Stimulated activated CD8-positive, alpha-beta memory T cell treated with anti-CD3 and anti-CD28 coated beads, Interleukin-12 subunit alpha, Interleukin-12 subunit beta, amount 100 ng/mL, for 24 hours (primary cell): ENCODE measurements around the gene FAM114A1.

ENCODE experiments used
- DNase-seq: peaks from one replicate; pipeline ENCODE4 v3.0.0-alpha.2; 2020; ENCODE audit errors: extremely low read depth

The FAM114A1 gene

DNA sequence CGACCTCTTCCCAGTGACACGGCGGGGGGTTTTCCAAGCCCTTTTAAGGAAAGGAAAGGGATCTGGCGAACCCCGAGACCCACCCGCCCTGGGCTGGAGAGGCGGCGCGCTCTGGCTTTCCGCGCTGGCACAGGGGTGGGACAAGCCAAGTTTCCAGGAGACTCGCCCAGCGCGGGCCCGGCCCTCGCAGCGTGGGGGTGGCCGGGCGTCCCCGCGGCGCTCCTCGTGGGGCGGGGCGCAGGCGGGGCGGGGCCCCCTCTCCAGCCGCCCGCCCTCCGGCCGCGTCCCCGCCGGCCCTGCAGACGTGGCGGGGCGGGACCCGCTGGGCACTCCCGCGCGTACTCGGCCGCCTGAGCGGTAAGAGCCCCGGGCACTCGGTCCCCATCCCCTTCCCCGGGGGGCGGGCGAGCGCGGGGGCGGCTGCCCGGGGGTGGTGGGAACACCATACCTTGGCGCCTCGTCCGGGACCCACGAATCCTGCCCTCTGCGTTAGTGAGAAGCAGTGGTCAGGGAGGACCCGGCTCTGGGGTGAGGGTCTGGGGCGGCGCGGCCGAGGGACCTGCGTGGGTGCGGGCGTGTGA is at the start of gene FAM114A1:
TSS of gene FAM114A1 (plus strand) at position 329 of the 581 bp plus-strand sequence. CDS start 10,273 bp downstream, outside the sequence.
- DNase-seq = no peak

DNA sequence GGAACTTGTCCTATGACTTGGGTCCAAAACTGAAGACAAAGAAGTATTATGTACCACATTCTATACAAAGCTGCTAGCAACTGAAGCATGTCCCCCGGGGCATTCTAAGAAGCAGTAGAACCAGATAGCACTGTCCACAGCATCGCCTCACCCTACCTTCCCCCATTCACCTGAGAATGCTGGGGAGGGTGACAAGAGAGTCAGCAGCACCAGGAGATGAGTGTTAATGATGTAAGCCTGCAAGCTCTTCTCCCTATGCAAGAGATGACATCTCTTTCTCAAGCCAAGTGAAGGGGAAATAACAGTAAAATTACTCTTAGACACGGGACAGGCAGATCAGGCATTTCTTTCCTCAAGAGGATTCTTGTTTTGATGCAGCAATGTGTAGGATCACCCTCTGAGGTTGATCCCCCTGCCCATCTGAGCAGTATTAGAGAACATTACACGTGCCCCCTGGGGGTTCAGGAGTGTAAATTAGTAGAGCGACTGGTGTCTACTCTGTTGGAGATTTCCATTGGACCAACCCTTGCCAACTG is 49.1 kb upstream of the FAM114A1 start:
- no peak for DNase-seq

DNA sequence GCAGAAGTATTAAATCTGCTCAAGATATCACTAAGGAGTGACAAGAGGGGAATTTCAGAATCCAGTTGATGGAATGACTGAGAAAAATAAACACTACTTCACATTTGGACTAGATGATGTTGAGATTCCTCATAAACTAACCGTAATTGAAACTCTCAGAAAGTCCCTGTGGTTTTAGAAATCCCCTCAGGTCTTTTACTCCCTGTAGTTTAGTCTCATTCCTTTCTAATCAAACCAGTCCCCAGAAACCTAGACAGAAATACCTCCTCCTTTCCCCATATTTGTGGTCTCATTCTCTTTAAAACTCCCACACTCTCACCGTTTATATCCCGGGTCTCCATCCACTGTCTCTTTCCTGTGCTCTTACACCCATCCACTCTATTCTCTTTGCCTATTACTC is 48.0 kb upstream of the FAM114A1 start:
- DNase-seq = no peak

DNA sequence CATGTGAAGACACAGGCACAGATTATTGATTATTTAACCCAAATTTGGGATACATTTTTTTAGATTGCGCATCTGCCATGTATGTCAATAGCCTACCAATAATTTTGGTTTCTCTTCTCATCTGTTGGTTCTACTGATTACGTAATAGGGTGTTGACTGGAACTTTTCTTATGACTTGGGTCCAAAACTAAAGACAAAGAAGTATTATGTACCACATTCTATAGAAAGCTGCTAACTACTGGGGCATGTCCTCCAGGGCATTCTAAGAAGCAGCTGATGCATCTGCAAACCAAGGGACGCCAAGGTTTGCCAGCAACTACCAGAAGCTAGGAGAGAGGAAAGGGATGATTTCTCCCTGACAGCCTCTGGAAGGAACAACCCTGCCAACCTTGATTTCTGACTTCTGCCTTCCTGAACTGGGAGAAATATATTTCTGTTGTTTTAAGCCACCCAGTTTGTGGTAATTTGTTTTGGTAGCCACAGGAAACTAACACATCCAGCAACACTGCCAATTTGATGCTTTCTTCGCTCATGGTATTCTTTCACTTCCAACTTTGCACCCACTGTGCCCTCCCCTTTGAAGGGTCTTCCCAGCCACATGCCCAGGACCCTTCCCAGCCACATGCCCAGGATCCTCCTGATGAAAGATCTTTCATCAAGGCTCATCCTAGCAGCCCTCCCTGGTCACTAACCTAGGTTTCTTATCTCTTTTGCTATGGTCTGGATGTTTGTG is 47.1 kb upstream of the FAM114A1 start:
- DNase-seq = no peak

DNA sequence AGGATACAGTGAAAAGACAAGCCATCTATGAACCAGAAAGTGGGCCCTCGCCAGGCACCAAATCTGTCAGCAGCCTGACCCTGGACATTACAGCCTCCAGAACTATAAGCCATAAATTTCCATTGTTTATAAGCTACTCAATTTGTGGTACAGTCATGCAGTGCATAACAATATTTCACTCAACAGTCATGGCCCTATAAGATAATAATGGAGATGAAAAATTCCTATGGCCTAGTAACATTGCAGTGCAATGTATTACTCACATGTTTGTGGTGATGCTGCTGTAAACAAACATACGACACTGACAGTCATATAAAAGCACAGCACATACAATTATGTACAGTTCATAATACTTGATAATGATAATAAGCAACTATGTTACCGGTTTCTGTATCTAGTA is 45.9 kb upstream of the FAM114A1 start:
- DNase-seq = no peak

DNA sequence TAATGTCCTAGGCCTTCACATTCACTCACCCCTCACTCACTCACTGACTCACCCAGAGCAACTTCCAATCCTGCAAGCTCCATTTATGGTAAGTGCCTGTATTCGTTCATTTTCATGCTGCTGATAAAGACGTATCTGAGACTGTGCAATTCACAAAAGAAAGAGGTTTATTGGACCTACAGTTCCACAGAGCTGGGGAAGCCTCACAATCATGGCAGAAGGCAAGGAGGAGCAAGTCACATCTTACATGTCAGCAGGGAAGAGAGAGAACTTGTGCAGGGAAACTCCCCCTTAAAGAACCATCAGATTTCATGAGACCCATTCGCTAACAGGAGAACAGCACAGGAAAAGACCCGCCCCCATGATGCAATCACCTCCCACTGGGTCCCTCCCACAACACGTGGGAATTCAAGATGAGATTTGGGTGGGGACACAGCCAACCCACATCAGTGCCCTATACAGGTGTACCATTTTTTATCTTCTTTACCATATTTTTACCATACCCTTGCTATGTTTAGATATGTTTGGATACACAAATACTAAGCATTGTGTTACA is 44.8 kb upstream of the FAM114A1 start:
- DNase-seq = no peak

DNA sequence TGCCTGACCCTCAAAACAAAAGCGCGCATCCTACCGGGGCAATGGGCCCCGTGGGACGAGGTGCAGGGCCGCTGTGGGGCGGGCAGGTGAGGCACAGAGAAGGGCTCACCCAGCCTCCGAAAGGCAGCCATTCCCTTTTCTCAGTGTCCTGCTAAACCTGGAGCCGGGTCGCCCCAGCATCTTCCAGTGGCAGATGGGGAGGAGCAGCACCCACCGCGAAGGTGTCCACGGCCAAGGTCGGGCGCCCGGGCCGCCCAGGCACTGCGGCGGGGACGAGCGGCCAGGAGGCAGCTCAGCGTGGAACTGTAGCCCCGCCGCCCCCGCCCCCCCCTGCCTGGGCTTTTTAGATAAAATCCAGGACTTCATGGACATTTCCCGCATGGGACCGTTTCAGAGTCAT is 43.8 kb upstream of the FAM114A1 start:
- DNase-seq = no peak

DNA sequence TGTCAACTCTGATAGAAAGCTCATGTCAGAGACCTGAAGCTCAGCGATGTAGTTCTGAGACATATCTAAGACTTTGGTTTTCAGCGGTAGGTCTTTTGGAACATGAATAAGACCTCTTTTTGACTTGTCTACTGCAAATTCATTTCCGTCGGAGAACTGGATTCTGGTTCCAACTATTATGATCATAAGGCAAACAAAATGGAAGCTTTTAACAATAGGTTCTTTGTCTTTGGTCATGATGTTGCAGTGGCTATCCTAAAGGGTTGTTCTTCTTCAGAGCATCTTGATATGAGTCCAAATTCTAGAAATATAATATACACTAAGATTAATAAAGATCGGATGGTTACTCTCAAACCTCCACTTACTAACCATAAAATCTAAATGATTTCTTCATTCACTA is 38.4 kb upstream of the FAM114A1 start:
- no peak for DNase-seq

DNA sequence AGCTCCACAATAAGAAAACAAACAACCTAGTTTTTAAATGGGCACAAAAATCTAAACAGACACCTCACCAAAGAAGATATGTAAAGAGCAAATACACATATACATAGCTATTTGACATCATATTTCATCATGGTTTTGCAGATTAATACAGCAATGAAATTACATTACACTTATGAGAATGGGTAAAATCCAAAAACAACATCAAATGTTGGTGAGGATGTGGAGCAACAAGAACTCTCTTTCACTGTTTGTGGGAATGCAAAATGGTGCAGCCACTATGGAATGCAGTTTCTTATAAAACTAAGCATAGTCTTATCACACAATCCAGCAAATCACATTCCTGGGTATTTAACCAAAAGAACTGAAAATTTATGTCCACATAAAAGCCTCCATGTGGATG is 36.0 kb upstream of the FAM114A1 start:
- DNase-seq = no peak

DNA sequence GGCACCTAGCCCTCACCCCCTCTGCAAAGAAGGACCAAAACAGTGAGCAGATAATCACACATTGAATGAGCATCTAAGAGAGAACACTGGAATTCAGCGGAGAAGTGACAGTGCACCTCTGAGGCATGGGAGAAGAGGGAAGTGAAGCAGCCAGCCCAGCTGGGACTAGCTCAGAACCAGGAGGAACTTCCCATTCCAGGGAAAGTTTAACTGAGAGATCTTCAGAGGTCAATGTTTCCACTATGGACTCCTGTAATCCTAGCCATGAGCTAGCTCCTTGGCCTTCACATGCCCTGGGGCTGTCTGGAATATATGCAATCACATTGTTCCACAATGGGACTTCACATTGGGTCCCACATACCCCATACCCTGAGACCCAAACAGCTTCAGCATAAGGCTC is 35.4 kb upstream of the FAM114A1 start:
- DNase-seq = no peak

DNA sequence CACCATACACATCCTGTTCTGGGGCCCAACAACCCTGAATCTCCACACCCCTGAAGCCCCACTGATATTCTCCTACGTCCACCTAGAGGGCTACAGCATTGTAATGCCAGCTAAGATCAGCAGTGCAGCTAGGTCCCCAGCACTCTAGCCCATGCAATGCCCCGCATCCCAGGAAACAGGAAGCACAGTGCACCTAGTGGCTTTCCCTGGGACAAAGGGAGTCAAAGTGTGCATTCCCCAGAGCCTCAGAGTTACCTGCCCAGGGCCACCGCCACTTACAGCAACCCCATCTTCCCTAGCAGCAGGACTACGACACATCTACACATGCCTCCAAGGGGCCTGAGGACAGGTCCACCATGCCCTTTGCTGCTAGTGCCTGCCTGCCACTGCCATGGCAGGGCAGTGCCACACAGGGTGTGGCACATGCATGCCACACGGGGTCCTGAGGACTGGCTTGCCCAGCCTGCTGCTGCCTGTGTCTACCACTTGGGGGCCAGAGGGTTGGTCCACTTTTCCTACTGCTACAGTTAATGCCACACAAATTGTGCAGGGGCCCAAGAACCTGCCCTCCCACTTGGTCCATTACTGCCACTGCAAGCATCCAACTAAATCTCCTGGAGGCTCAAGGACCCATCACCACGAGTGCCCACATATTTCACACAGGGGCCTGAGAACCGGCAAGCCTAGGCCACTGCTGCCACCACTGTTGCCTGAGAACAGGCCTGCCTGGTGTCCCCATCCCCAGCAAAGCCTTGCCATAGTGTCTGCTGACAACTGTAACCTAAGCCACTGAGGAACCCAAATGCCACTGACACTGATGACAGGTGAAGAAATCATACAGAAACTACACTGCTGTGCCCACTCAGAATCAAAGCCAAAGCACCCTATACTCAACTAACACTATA is 34.7 kb upstream of the FAM114A1 start:
- DNase-seq = no peak

DNA sequence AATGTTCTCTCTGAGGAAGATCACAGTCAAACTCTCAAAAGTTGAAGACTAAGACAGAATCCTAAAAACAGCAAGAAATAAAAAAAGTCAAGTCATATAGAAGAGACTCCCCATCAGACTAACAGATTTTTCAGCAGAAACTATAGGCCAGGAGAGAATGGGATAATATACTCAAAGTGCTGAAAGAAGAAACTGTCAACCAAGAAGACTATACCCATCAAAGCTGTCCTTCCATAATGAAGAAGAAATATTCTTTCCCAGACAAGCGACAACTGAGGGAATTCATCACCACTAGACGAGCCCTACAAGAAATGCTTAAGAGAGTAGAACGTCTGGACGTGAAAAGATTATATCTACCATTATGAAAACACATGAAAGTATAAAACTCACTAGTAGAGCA is 33.0 kb upstream of the FAM114A1 start:
- no peak for DNase-seq

DNA sequence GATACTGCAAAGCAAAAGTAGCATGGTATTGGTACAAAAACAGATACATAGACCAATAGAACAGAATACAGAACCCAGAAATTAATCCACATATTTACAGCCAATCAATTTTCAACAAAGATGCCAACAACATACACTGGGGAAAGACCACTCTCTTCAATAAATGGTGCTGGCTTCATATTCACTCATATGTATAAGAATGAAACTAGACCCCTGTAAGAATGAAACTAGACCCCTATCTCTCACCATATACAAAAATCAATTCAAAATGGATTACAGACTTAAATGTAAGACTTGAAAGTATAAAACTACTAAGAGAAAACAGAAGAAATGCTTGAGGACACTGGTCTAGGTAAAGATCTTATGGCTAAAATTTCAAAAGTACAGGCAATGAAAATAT is 30.3 kb upstream of the FAM114A1 start:
- DNase-seq = no peak

DNA sequence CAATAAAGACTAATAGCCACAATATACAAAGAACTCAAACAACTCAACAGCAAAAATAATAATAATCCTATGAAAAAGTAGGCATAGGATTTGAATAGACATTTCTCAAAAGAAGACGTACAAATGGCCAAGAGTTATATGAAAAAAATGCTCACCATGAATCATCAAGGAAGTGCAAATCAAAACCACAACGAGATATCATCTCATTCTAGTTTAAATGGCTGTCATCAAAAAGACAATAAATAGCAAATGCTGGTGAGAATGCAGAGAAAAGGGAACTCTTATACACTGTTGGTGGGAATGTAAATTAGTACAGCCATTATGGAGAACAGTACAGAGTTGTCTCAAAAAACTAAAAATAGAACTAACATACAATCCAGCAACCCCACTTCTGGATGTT is 29.8 kb upstream of the FAM114A1 start:
- DNase-seq = no peak

DNA sequence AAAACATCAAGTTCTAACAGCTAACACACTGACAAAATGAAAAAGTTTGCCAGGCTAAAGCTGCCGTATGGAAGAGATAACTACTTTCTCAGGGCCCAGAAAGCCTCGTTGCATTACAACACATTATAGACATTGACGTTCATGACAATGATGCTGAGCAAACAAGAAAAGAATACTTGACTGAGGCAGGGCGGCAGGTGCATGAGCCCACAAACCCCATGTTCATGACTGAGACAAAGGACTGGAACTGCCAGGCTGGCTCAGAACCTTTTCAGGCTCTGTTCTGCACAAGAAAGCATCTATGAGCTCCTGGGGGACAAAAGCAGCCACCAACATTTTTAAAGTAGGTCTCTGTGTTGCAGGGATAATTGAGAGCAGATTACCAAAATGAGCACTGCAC is 24.6 kb upstream of the FAM114A1 start:
- DNase-seq = no peak

DNA sequence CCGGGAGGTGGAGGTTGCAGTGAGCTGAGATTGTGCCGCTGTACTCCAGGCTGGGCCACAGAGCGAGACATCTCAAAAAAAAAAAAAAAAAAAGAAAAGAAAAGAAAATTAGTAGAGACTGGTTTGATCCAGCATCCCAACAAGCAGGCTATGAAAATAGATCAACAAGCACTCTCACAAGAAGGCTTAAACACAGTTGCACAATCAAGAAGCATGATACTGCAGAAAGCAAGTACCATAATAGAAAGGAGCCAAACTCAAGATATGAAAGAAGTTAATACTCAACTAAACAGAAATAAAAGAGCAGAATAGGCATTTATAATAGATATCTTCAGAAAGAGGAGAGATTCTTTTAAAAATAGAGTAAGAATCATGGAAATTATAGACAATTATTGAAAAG is 21.6 kb upstream of the FAM114A1 start:
- no peak for DNase-seq

DNA sequence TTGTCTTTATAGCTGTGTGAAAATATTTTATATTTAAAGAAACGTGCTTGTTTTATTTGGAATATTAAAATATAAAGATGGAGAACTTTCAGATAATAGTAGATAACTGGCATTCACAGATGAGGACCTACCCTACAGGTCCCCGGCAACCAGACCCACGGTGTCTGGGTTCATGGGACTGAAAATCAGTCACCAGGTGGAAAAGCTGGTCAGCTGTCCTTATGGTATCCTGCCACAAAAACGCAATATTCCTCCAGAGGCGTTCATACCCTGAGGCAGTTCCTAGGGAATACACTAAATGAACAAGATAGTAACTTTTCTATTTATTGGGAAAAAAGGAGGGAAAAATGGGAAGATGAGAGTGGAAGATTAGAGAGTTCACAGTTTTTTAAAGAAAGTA is 12.1 kb upstream of the FAM114A1 start:
- no peak for DNase-seq

DNA sequence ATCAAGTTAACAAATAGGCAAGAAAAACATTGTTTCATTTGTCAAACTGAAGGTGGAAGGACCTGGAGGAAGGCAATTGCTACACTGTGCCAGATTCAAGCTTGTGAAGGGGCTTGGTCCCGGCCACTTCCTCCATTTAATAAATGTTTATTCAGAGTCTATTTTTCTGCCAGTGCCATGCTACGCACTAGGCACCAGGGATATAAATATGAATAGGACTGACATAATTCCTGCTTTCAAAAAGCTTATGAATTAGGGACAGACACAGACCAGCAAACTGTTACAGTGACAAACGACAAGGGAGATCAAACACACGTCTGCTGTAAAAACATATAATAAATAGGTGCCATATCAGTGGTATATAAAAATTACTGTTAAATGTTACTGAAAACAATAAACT is 11.6 kb upstream of the FAM114A1 start:
- DNase-seq = no peak

DNA sequence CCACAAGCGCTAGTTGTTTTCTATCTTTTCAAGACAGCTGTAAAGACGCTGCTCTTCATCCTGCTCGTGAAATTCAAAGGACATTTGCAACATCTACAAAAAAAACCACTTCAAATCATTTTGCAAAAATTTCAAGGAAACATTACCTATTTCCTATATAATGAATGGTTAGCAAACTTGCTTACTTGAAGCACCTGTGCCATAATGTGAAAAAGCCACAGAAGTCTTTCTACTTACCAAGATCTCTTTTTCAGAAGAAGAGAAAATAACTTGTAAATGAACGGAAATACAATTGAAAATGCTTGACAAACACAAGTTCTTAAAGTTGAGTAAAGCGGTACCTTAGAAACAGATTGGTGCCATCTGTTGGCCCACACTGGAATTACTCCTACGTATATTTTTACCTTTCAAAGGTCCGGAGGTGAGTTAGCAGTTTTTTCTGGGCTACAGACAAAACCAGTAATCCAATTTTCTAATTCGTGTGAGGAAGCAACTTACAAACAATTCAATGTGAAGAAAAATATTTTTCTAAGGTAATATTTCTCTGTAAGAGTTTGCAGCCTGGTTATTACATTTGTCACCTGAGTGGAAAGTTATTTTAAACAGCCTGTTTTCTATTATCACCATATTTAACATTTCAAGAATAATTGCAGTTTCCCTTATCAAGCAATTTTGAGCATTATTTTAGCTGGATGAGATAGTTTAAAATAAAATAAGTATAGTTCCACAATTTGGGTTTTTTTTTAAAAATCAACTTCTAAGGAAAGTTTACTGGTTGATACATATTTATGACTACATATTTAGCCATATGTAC is 10.9 kb upstream of the FAM114A1 start, which contains the start of gene TLR6:
TSS of gene TLR6 (minus strand) at position 294 of the 814 bp plus-strand sequence. CDS start 27,344 bp downstream, outside the sequence.
- DNase-seq = no peak

DNA sequence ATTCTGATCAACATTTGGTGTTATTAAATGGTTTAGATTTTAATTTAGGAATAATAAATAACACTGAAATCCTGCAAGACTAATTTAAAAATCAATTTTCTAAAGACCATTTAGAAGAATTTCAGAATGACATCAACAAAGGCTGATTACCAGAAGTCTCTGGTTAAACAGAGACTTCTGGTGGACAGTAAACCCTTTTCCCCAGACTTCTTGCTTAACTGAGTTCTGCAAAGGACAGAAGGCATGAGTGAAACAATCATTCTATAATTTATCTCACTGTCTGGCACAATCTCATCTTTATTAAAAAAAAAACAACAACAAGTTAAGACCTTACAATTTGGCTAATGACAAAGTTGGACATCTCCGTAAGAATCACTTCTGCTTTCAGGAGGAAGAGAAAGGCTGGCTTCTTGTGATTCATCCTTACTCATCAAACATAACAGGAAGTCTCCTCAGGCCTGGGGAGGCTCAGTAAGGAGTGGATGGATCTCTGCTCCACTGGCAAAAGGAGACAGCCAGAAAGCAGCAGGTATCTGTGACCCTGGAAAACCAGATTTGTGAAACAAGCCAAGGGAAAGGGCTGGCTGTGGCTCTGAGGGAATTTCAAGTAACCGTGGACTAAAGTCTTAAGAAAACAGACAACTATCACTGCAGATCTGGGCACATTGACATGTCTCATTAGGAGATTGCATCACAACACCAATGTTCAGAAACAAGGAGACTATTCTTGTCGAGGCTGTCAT is 10.1 kb upstream of the FAM114A1 start:
- DNase-seq = no peak

DNA sequence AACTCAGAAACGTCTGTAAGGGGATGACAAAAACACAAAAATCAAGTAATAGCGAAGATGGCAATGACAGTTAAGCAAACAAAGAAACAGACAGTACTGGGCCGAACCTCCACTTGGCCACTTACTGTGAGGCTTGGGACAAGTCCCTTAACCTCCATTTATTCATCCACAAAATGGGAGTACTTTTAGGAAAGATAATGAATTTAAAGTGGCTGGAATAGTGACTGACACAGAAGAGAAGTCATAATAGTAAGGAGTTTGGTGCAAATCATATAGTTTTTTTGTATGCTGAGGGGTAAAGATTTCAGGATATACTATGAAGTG is 9.5 kb upstream of the FAM114A1 start:
- DNase-seq = no peak
